NCI-H345 treated with DMSO at 0.1 percent for 48 hours (cell line): ENCODE results near the gene PDZRN4.
"Not testable (repeated sequence)": the region's sequence is repeated elsewhere in the genome, so short reads cannot be mapped to it uniquely, and the experiment has no call there.

Source experiments
- DNase-seq: peaks from one replicate; lab custom pipeline; 2025; ENCODE audit not compliant: unreplicated experiment; lab: John Stamatoyannopoulos, UW

The PDZRN4 gene

DNA sequence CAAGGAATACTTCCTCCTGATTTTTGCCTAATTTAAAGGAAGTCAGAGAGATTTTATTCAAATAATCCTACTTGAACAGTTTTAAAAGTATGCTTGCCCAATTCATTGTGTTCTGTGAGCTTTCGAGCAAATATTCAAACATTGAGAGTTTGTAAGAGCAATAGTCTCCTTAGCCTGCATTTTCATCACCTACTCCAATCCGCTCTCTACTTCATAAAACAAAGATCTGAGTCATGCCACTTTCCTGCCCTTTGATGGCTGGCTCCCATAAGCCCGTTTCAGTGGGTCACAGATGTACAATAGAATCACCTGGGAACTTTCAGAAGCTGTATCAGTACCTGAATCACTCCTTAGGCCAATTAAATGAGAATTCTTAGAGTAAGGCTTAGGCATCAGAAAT, 319.2 kb downstream of the PDZRN4 start:
- DNase-seq, result no peak

DNA sequence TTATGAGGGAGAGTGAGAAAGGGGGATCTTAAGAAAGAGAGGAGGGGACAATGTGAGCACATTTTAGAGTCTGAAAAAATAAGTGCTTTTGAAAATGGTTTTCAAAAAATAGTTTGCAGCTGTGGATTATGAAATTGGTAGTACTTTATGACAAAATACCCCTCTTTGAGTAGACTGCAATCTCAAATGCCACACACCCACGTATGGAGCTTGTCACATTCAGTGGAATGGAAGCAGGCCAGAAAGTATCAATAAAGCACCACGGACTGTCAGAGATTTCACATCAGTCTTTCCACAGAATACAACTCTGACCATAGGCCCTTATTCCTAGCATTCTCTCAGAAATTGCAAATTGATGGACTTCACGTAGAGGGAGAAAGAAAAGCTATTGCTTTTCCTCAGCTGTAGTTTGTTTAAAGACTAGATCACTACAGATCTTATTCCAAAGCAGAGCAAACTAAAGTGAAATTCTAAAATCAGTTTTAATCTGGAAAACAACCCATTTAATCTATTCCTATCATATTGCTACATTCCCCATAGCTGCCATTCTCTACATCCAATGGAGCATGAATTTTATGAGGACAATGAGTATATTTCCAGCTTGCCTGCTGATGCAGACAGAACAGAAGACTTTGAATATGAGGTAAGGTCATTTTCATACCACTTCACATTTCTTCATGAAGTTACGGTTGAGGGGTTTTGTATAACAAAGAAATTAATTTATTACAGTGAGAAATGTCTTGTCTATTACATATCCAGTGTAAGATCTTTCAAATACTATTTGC, 321.3 kb downstream of the PDZRN4 start:
- DNase-seq, result no peak

DNA sequence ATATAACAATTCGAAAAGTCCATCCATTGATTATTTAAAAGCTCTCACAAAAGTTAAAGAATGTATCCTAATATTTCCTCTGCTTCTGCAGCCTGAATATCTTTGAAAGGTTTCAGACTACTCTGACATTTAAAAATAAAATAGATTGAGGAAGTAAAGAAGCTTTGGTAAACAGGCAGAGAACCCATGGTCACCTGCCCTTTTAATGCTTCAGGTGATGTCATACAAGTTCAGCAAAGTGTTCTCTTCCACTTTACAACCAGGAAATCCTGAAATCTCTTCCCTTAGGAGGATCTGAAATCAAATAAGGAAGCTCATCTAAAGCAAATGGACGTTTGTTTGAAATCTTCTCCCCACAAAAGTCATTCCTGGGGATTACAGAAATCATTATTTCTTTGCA, 322.4 kb downstream of the PDZRN4 start:
- no peak for DNase-seq

DNA sequence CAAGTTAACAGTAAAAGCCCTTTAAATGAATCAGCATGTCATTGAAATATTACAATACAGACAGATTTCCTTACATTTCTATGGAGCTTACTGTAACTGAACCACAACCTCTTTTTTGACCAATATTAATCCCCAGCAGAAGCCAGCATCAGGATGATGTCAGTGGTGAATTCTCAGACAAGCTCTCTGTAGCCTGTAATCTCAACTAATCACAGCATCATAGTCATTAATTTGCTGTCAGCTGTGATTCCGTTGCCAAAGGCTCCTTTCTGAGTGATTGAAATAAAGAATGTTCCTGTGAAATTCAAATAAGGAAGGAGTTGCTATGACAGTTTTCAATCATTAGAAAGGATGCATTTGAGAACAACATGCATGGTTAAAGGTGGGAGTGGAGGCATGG, 323.1 kb downstream of the PDZRN4 start:
- DNase-seq, result no peak

DNA sequence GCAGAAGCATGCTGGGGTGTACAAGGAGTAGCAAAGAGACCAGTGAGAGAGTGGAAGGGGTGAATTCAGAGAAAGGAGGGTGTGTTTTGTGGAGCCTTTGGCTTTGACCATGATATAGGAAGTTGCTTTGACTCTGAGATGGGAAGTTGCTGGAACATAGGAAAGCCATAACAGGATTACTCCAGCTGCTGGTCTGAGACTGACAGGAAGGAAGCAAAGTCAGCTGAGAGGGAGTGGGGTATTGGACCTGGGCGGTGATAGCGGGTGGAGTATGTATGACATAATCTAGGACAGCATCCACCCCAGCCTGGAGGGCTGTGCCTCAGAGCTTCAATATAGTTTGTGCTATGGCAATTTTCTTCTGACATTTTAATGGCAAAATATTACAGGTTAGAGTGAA, 324.4 kb downstream of the PDZRN4 start:
- no peak for DNase-seq

DNA sequence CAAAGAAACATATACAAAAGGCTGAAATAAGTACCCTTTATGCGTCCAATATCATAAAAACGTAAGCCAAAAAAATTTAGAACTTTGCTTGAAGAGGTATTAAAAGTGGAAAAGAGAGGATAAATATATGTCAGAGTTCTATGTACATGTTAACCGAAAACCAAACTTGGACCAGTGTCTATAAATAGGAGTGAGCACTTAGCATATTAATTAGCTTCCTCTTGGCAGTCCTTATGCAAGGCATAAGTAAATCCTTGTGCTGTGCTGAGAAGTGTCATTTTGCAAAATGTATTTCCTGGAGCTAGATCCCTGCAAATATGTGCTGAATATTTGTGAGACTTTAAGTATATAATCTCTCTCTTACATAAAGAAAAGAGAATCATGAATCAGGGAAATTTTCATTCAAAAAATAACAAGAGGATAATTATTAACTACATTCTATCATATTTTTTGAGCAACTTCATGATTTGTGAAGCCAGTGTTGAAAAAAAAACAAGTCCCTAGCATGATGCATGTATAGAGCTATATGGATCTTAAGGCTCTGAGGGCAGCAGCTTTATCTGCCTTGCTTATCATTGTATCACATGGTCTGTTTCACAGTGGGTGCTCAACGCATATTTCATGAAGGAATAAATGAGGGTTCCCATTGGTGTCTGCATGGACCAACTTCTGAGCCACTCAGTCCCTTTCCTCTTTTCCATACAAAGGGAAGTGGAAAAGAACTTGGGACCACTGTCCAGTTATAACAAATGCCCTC, 326.1 kb downstream of the PDZRN4 start:
- DNase-seq, result no peak

DNA sequence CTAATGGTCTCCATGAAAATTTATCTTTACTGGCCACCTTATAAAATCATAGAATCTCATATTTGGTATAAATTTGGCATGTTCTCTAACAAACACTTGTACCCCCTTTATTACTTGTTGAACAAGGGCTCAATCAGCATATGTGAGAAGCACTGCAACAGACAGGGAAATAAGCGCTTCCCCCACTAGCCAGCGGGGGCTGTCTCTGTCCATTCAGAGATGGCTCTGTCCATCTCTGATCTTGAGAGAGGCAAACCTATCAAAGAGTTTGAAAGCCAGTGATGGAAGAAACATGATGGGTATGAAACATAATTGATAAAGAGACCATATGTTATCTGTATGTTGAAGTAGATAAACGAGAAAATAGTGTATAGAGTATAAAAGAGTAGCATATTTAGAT, 326.8 kb downstream of the PDZRN4 start:
- DNase-seq, result no peak

DNA sequence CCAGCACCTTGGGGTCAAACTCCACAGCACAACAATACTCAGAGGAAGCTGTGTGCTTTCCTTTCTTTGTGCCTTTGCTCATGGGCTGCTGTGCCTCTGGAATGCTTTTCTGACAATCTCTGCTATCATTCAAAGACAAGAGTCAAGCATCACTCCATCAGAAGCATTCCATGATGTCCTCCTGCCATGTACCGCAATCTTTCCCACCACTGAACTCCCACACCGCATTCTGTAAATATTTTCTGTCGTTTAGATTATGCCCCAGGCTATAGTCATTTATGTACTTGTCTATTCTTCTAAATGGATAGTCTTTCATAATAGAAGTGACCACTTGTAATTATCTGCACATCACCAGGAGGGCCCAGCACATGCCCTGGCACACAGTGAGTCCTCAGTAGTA, 327.8 kb downstream of the PDZRN4 start:
- no peak for DNase-seq

DNA sequence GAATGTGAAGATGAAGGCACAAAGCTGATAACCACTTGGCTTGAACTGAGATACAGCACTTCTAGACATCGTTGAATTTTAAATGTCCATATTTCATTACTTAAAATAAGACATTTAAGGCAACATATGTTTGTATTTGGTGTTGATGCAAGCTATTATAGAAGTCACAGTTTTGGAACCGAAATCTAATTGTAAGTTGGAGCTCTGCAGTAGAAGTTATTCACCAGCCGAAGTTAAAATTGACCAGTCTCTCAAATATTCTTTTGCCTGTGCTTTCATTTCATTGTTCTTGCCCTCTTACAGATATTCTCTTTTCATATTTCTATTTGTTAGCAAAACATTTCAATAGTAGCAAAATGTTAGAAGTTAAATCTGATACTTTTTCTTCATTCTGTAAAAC, 332.7 kb downstream of the PDZRN4 start:
- no peak for DNase-seq

DNA sequence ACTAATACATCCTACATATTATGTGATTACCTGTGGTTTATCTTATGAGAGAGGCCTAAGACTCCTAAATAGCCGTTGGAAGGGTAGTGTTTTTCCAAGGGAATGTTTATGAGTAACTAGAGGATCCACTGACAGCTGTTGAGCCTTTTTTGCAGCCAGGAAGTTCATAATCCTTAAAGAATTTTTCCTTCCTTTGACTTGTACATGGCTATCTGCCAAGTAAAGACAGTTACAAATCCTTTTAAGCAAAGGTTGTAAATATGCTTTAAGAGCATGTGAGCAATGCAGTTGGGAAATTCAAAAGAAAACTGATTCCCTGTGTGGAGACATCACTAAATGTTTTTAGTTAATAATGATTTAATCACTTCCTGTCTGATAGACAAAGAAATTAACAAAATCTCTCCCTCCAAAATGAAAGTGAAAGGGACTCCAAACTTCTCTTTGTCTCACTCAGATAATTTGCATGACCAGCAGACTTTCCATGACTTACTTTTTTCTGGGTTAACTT, 333.8 kb downstream of the PDZRN4 start:
- DNase-seq, result no peak

DNA sequence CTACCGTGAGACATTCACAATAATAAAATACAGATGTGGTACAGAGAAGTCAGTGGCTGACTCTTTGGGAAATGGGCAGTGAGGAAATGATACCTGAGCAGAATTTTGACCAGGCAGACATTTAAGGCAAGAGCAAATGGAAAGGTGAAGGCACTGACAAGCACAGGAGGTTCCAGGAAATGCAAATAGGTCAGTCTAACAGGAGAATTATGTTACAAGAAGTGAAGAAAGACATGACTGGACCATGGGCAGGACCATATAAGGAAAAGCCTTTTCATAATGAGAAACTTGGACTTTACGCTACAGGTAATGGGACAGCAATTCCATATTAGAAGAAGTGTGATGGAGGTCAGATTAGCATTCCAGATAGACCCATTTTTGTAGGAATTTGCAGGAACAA, 338.9 kb downstream of the PDZRN4 start:
- DNase-seq, result no peak

DNA sequence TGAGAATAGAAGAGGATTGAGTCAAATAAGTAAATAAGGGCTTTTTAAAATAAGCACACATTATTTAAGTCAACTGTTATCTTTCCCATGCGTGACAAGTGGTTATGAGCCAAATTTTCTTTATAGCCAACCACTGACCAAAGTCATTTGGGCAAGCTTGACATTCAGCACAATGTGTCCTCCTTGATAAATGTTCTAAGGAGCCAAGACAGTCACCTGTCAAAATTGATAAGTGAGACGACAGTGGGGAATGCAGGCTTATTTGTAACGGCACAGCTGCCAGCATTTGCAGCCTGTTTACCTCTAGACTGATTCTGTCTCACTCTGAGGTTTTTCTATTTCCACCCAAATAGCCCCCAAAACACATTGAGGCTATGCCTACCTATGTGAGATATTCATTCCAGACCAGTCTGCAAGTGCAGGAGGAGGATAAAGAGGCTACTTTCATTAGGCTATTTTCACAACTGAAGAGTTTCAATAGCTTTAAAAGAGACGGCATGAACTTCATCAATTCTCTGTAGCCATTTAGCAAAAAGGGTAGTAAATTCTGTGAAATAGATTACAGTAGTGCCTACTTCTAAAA, 339.5 kb downstream of the PDZRN4 start:
- DNase-seq, result no peak

DNA sequence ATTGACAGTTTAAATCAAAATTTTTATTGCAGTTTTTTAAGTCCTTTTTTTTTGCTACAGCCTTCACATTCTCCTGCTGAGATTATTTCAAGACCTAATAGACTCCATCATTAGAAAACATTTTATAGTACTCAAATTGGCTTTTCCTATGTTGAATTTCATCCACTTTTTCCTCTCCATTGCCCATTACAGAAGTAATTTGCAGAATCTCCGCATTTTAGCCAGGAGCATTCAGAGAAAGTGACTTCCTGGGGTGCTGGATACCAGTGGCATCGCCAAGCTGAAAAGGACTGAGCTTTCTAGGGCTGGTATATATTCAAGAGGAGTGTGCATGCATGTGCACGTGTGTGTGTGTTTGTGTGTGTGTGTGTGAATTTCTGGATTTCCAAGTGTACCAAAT, 340.8 kb downstream of the PDZRN4 start:
- DNase-seq, result no peak

DNA sequence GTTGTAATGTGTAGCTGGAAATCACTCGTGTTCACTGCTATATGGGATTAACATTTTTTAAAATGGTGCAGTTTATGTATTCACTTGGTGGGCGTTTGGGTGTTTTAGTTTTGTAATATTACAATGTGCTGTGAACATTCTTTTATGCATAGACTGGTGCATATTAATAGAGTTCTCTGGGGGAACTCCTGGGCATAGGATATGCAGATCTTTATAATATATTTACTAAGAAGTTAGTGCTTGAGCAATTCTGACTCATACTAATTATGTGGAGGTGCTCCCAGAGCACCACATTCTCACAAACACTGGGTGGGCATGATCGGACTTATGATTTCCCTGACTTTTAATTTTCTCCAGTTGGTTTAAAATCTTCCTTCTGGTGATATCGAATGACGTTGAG, 342.3 kb downstream of the PDZRN4 start:
- no peak for DNase-seq

DNA sequence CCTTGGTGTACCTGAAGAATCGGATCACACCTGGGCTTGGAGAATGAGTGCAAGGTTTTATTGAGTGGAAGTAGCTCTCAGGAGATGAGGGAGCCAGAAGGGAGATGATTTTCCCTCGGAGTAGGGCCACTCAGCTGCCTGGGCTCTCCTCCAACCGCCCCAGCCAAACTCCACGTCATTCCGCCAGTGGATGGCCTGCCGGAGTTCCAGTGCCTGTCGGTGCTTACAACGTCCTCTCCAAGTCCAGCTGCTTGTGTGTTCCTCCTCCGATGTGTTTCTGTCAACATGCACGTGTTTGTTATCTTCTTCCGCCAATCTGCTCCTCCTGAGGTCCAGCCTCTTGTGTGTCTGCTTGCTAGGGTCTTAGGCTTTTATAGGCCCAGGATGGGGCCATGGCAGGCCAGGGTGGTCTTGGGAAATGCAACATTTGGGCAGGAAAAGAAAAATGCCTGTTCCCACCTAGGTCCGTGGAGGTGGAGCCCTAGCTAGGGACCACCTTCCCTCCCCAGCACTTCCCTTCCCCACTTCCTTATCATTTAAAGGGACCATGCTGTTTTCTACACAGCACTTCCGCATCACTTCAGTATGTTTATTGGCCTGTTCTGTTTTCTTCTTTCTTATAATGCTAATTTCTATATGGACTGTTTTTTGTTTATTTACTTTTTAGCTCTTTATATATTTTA, 343.2 kb downstream of the PDZRN4 start:
- DNase-seq, result no peak

DNA sequence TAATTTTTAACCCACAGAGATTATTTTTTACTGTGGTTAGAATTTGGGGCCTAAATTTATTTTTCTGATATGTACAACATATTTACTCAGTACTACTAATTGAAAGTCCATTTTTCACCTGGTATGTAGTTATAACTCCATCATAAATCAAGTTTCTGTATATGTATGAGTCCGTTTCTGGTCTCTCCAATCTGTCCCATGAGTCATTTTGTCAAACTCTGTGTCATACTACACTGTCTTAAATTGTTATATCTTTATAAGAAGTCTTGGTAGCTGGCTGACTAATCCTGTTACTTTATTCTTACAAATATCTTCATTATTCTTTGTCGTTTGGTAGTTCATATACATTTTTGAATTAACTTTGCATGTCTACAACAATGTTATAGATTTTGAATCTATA, 344.0 kb downstream of the PDZRN4 start:
- DNase-seq, result no peak

DNA sequence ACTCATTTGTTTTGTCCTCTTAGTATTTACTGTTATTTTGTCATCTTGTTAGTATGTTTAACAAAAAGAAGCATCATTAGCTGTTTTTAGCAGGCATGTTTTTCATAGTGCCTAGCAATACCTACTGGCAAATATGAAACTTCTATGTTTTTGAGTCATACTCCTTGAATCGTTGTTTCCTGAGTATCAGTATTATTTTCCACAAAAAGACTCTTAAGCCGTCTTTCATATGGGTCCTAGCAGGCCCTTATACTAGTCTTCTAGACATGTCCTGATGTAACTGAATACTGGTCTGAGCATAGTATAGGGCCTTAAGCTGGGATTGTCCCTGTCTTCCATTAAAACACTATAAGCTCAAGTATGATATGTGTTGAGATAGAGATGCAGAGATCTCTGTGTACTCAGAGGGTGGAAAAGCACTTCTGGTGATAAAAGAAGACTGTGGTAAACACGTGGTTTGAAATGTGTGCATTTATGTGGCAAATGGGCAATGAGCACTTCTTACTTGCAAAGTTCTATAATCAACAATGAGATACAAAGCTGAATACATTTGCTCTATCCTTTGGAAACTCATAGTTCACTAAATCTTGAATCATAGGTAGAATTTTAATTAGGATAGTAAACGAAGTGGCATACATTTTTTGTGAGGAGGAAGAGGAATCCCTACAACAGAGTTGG, 348.8 kb downstream of the PDZRN4 start:
- DNase-seq, result no peak

DNA sequence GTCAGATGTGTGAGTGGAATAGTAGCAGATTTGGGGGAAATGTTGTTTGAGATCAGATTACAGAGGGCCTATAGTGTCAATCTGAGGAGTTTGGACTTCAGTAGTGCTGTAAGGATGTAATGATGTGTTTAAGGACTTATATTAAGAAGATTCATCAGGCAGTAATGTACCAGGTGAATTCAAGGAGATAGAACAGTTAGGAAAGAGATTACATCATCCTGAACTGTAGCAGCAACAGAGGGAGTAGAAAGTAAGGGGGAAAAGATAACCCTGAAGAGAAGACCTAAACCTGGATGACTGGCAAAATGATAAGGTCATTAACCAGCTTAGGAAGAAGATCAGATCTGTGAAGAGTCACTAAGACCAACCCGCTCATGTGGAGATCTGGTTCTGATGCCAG, 349.4 kb downstream of the PDZRN4 start:
- DNase-seq, result no peak

DNA sequence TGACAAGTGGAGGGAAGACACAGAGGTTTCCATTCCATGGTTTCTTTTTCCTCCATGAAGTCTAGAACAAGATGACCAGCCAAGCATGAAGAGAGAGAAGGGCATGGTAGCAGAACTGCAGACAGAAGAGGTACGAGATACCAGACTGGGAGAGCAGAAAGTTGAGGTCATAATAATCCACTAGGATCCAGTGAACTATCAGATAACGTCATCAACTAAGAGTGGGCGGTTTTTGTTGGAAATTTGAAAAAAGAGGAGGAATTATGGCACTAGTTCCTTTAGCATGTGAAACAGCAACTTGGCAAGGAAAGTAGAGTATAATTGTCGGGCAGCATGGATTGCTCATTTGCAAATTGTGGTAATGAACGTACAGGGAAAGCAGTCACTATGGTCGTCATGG, 357.6 kb downstream of the PDZRN4 start:
- no peak for DNase-seq

DNA sequence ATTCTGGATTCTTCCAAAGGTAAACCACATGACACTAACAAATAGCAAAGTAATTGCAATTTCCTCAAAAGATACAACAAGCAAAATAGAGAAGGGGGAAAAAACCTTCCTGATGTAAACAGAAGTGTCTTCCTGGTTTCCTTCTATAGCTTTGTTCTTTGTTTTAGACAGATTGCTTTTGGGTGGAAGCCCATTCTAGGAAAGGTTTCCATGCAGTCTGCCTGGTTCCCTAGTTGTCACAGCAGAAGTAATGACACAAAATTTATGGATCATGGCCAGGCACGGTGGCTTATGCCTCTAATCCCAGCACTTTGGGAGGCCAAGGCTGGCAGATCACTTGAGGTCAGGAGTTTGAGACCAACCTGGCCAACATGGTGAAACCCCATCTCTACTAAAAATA, 359.0 kb downstream of the PDZRN4 start:
- not testable (repeated sequence) for DNase-seq

DNA sequence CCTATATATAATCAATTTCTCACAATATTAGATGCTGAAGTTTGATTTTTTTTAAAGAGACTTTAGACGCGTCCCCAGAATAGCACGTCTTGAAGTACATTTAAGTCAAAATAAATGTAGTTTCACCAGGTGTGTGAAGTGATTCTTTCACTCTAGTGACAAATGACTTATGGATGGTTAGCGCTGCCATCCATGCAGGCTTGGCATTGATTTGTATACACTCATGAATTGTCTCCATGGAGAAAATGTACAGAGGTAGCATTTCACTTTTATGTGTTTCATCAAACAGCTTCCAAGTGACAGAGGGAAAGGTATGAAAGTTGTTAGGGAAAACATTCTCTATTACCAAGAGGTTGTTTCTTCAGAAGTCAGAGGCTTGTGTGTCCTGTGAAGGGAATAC, 360.8 kb downstream of the PDZRN4 start:
- DNase-seq, result no peak
